GM23248 (cell line): ENCODE data around the gene POPDC3.

Experiments used
- EZH2 ChIP-seq: fragments of 200-600 bp; sonication (generic); IDR thresholded peaks from 2 replicates; pipeline ENCODE4 v1.6.1; 2018; ENCODE audit warnings: antibody characterized with exemption, mild to moderate bottlenecking; ENCODE audit not compliant: insufficient read depth, poor library complexity, severe bottlenecking
- EZH2phosphoT487 ChIP-seq: fragments of 200-600 bp; sonication (generic); IDR thresholded peaks from 2 replicates; pipeline ENCODE4 v1.6.1; 2018; ENCODE audit warnings: antibody characterized with exemption, moderate library complexity, mild to moderate bottlenecking, low read depth; ENCODE audit not compliant: insufficient read depth

DNA sequence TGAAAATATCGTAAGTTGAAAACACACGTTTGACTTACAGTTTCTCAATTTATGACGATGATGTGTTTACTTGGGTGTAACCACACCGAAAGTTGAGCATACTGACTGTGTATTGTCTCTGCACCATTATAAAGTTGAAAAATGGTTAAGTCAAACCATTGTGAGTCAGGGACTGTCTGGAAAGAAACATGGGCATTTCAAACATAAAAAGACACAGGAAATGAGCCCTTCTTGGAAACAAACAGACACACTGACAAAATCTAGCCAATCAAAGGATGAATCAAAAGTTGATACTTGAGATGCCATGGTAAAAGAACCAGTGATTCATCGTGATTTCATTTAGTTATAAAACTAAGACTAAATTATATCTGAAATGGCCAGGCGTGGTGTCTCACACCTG, 5.3 kb downstream of the POPDC3 start:
- TF ChIP-seq EZH2phosphoT487, result no peak
- TF ChIP-seq EZH2, result no peak
